ENCODE measurements around the gene CNOT4. TPM values are rescaled to one million over a fixed set of nuclear protein-coding genes. Genes with fewer than 3 reads are reported as not detected.

CNOT4 gene
- total RNA-seq, 3 donors from 2014 or later: 21.6 to 31.6 (median 22.2) TPM

DNA sequence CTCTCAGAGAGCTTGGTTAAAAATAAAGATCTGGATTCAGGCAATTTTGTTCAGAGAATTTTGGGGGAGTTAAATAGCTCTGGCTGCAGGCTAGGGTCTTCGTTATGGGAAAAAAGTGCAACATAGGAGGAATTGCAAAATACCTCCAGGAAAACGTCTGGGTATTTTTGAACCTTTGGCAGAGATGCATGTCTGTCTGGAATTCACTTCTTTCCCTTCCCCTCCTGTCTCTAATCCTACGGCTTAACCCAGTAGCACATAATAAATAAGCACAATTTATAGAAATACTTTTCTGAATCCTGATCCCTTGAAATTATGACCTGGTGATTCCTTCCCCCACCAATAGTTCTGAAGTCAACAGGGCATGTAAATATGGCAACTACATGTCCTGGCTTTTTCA, 28.5 kb upstream of the CNOT4 start:
- Histone ChIP-seq H3K27ac (no peak overlapping the region), H3K36me3 (no peaks in the 10 kb centered on the region), H3K4me3 (no peak overlapping the region), H3K4me1 (no peaks in the 10 kb centered on the region), H3K27me3 (no peaks in the 10 kb centered on the region), H3K9me3 (no peaks in the 10 kb centered on the region)
- TF ChIP-seq POLR2A (IDR thresholded peaks at IDR 0.05): no peak
- TF ChIP-seq, protein P1, sequence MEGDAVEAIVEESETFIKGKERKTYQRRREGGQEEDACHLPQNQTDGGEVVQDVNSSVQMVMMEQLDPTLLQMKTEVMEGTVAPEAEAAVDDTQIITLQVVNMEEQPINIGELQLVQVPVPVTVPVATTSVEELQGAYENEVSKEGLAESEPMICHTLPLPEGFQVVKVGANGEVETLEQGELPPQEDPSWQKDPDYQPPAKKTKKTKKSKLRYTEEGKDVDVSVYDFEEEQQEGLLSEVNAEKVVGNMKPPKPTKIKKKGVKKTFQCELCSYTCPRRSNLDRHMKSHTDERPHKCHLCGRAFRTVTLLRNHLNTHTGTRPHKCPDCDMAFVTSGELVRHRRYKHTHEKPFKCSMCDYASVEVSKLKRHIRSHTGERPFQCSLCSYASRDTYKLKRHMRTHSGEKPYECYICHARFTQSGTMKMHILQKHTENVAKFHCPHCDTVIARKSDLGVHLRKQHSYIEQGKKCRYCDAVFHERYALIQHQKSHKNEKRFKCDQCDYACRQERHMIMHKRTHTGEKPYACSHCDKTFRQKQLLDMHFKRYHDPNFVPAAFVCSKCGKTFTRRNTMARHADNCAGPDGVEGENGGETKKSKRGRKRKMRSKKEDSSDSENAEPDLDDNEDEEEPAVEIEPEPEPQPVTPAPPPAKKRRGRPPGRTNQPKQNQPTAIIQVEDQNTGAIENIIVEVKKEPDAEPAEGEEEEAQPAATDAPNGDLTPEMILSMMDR (IDR thresholded peaks at IDR 0.05): no peak
- no peak for TF ChIP-seq POLR2AphosphoS5 (IDR thresholded peaks at IDR 0.05)
- intact Hi-C loops (cut with DNase I; ENCODE audit: low total_unique reads): no loop called here
- DNase-seq (ENCODE audit: low spot score in 2 of 2): no peak

DNA sequence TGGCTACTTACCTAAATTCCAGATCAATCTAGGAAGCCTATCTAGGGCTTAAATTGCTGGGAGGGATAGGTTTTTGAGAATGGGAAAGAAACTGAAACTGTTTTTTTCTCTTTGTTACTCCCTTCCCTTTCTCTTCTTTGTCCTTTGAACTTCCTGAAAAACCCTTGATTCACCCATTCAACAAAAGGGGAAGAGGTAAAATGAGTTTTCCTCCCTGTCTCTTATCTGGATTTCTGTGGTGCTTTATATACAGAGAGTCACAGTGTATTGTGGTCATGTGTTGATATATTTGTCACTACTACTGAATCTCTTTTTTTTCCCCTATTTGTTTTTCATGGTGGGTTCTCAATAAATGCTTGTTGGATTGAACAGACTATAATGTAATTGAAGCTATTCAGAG, 28.0 kb upstream of the CNOT4 start:
- H3K27me3 ChIP-seq: no peaks in the 10 kb centered on the region
- no peak for DNase-seq (ENCODE audit: low spot score in 2 of 2)
- intact Hi-C loops (cut with DNase I; ENCODE audit: low total_unique reads): no loop called here
- no peaks in the 10 kb centered on the region for H3K36me3 ChIP-seq
- H3K4me3 ChIP-seq: no peak overlapping the region
- H3K9me3 ChIP-seq: no peaks in the 10 kb centered on the region
- H3K4me1 ChIP-seq: no peaks in the 10 kb centered on the region
- no peak overlapping the region for H3K27ac ChIP-seq
- TF ChIP-seq, protein P1 (IDR thresholded peaks at IDR 0.05): no peak
- TF ChIP-seq POLR2A (IDR thresholded peaks at IDR 0.05) (no peak), POLR2AphosphoS5 (IDR thresholded peaks at IDR 0.05) (no peak)

DNA sequence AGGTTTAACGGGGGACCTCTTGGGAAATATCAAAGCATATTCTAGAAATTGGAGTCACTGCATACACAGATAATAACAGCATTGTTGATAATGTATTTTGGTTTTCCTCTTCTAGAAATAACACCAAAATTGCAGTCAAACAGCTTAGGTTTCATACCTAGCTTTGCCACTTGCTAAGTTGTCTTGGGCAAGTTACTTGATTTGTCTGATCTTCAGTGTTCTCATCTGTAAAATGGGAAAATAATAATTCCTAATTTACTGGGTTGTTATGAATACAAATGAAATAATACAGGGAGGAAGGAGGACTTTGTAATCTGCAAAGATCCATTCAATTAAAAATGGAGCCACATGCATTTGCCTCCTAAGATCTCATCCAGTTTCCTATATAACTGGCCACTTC, 27.6 kb upstream of the CNOT4 start:
- TF ChIP-seq POLR2AphosphoS5 (IDR thresholded peaks at IDR 0.05) (no peak), POLR2A (IDR thresholded peaks at IDR 0.05) (no peak)
- TF ChIP-seq, protein P1 (IDR thresholded peaks at IDR 0.05): no peak
- intact Hi-C loops (cut with DNase I; ENCODE audit: low total_unique reads): no loop called here
- H3K27me3 ChIP-seq: no peaks in the 10 kb centered on the region

DNA sequence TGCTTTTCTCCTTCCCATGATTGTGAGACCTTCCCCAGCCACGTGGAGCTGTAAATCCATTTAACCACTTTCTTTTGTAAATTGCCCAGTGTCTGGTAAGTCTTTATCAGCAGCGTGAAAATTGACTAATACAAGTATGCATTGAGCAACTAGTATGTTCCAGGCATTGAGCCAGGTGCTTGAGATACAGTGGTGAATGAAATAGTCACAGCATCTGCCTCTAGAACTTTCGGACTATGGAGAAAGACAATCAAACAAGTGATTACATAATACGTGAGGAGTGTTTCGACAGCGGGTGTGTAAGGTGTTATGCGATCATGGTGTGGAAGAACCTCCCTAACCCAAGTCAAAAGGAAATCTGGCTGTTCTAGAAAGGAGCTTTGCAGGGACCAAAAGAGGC, 26.2 kb upstream of the CNOT4 start:
- no peak for DNase-seq (ENCODE audit: low spot score in 2 of 2)
- H3K36me3 ChIP-seq: no peaks in the 10 kb centered on the region
- intact Hi-C loops (cut with DNase I; ENCODE audit: low total_unique reads): no loop called here
- H3K27me3 ChIP-seq: no peaks in the 10 kb centered on the region
- H3K9me3 ChIP-seq: no peaks in the 10 kb centered on the region
- H3K4me1 ChIP-seq: no peaks in the 10 kb centered on the region
- no peak overlapping the region for H3K4me3 ChIP-seq
- H3K27ac ChIP-seq: no peak overlapping the region
- TF ChIP-seq POLR2AphosphoS5 (IDR thresholded peaks at IDR 0.05): no peak
- no peak for TF ChIP-seq POLR2A (IDR thresholded peaks at IDR 0.05)
- TF ChIP-seq, protein P1 (IDR thresholded peaks at IDR 0.05): no peak

More for the DNA sequence above, 27.6 kb upstream of the CNOT4 start:
- no peaks in the 10 kb centered on the region for H3K9me3 ChIP-seq
- no peak for DNase-seq (ENCODE audit: low spot score in 2 of 2)
- no peak overlapping the region for H3K4me3 ChIP-seq
- no peaks in the 10 kb centered on the region for H3K4me1 ChIP-seq
- no peaks in the 10 kb centered on the region for H3K36me3 ChIP-seq
- H3K27ac ChIP-seq: no peak overlapping the region

DNA sequence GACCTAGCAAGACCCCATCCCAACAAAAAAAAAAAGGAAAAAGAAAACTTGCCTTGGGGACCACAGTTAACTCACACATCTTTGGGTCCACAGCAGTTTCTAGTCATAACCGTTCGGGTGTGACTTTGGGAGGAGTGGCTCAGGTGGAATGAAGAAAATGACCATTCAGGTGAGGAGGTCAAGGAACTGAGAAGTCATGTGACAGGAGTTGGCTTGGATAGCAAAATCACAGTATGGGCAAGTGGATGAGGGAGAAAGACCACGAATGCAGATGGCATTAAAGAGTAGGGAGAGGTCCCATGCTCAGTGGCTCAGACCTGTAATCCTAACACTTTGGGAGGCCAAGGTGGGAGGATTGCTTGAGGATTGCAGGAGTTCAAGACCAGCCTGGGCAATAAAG, 17.1 kb upstream of the CNOT4 start:
- H3K4me1 ChIP-seq: no peaks in the 10 kb centered on the region
- intact Hi-C loops (cut with DNase I; ENCODE audit: low total_unique reads): loop anchor here (5.0 kb wide), 1 partner anchor 865 kb away; no protein-coding TSS in a partner anchor
- H3K27ac ChIP-seq: no peak overlapping the region
- no peaks in the 10 kb centered on the region for H3K27me3 ChIP-seq
- no peak for DNase-seq (ENCODE audit: low spot score in 2 of 2)
- TF ChIP-seq POLR2AphosphoS5 (IDR thresholded peaks at IDR 0.05) (no peak), POLR2A (IDR thresholded peaks at IDR 0.05) (no peak)
- TF ChIP-seq, protein P1 (IDR thresholded peaks at IDR 0.05): no peak
- no peak overlapping the region for H3K4me3 ChIP-seq
- H3K9me3 ChIP-seq: no peaks in the 10 kb centered on the region
- H3K36me3 ChIP-seq: no peaks in the 10 kb centered on the region

Measured in breast epithelium (tissue), 4 donors.